ENCODE data around the gene PHAF1. TPM values are rescaled to one million over a fixed set of nuclear protein-coding genes. Genes with fewer than 3 reads are reported as not detected.
"Not testable (repeated sequence)": the region's sequence is repeated elsewhere in the genome, so short reads cannot be mapped to it uniquely, and the experiment has no call there.

Gene PHAF1
- polyA plus RNA-seq, 1 donor from 2014 or later, result 9.8 TPM

DNA sequence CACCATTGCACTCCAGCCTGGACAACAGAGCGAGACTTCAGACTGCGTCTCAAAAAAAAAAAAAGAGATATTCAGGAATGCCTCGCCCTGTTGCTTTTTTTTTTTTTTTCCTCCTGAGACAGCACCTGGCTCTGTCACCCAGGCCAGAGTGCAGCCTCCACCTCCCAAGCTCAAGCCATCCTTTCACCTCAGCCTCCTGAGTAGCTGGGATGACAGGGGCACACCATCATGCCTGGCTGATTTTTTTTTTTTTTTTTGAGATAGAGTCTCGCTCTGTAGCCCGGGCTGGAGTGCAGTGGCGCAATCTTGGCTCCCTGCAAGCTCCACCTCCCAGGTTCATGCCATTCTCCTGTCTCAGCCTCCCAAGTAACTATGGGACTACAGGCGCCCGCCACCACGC, 8.0 kb downstream of the PHAF1 start:
- Histone ChIP-seq H3K27ac (ENCODE audit: low read length) (no peak overlapping the region), H3K79me2 (replicated peaks; ENCODE audit: insufficient read depth, low read length) (peaks cover 15% of the 10 kb centered on the region), H3K9me2 (ENCODE audit: insufficient read depth, low read length) (no peaks in the 10 kb centered on the region), H2AFZ (ENCODE audit: low read depth, low read length) (no peak overlapping the region), H3K4me3 (ENCODE audit: low read length) (no peak overlapping the region), H3F3A (ENCODE audit: insufficient read depth, low read length, poor library complexity, severe bottlenecking) (no peaks in the 10 kb centered on the region), H3K36me3 (ENCODE audit: insufficient read depth, low read length) (no peaks in the 10 kb centered on the region), H3K4me2 (ENCODE audit: low read length) (no peak overlapping the region), H3K27me3 (ENCODE audit: insufficient read depth, low read depth, low read length) (no peaks in the 10 kb centered on the region), H3K9ac (ENCODE audit: low read length) (no peak overlapping the region), H3K9me3 (ENCODE audit: low read length) (no peaks in the 10 kb centered on the region), H4K20me1 (ENCODE audit: insufficient read depth) (no peaks in the 10 kb centered on the region)
- no peak for TF ChIP-seq MXI1 (conservative IDR thresholded peaks at IDR 0.05; ENCODE audit: poor library complexity, severe bottlenecking)
- TF ChIP-seq POLR2AphosphoS5 (IDR thresholded peaks at IDR 0.05), result no peak
- TF ChIP-seq SMC3 (conservative IDR thresholded peaks at IDR 0.05; ENCODE audit: poor library complexity), result no peak
- no peak for TF ChIP-seq TAF1 (IDR thresholded peaks at IDR 0.05; ENCODE audit: low read depth)
- TF ChIP-seq RAD21 (conservative IDR thresholded peaks at IDR 0.05), result no peak
- TF ChIP-seq, protein P1, sequence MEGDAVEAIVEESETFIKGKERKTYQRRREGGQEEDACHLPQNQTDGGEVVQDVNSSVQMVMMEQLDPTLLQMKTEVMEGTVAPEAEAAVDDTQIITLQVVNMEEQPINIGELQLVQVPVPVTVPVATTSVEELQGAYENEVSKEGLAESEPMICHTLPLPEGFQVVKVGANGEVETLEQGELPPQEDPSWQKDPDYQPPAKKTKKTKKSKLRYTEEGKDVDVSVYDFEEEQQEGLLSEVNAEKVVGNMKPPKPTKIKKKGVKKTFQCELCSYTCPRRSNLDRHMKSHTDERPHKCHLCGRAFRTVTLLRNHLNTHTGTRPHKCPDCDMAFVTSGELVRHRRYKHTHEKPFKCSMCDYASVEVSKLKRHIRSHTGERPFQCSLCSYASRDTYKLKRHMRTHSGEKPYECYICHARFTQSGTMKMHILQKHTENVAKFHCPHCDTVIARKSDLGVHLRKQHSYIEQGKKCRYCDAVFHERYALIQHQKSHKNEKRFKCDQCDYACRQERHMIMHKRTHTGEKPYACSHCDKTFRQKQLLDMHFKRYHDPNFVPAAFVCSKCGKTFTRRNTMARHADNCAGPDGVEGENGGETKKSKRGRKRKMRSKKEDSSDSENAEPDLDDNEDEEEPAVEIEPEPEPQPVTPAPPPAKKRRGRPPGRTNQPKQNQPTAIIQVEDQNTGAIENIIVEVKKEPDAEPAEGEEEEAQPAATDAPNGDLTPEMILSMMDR (IDR thresholded peaks at IDR 0.05; ENCODE audit: poor library complexity, severe bottlenecking), result no peak
- TF ChIP-seq, protein P2, sequence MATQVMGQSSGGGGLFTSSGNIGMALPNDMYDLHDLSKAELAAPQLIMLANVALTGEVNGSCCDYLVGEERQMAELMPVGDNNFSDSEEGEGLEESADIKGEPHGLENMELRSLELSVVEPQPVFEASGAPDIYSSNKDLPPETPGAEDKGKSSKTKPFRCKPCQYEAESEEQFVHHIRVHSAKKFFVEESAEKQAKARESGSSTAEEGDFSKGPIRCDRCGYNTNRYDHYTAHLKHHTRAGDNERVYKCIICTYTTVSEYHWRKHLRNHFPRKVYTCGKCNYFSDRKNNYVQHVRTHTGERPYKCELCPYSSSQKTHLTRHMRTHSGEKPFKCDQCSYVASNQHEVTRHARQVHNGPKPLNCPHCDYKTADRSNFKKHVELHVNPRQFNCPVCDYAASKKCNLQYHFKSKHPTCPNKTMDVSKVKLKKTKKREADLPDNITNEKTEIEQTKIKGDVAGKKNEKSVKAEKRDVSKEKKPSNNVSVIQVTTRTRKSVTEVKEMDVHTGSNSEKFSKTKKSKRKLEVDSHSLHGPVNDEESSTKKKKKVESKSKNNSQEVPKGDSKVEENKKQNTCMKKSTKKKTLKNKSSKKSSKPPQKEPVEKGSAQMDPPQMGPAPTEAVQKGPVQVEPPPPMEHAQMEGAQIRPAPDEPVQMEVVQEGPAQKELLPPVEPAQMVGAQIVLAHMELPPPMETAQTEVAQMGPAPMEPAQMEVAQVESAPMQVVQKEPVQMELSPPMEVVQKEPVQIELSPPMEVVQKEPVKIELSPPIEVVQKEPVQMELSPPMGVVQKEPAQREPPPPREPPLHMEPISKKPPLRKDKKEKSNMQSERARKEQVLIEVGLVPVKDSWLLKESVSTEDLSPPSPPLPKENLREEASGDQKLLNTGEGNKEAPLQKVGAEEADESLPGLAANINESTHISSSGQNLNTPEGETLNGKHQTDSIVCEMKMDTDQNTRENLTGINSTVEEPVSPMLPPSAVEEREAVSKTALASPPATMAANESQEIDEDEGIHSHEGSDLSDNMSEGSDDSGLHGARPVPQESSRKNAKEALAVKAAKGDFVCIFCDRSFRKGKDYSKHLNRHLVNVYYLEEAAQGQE (IDR thresholded peaks at IDR 0.05; ENCODE audit: borderline replicate concordance), result no peak
- TF ChIP-seq EZH2 (IDR thresholded peaks at IDR 0.05; ENCODE audit: borderline replicate concordance, insufficient read depth, low read length, poor library complexity, severe bottlenecking), result no peak
- TF ChIP-seq EP300 (conservative IDR thresholded peaks at IDR 0.05; ENCODE audit: poor library complexity, severe bottlenecking), result no peak

GRCh38 chr16:67120025-67120424, 10.3 kb downstream of the PHAF1 start:
- Histone ChIP-seq H3K4me3 (ENCODE audit: low read length) (no peak overlapping the region), H3K27ac (ENCODE audit: low read length) (no peak overlapping the region), H4K20me1 (ENCODE audit: insufficient read depth) (no peaks in the 10 kb centered on the region), H3K4me2 (ENCODE audit: low read length) (no peak overlapping the region), H3K36me3 (ENCODE audit: insufficient read depth, low read length) (no peaks in the 10 kb centered on the region), H3K9me3 (ENCODE audit: low read length) (no peaks in the 10 kb centered on the region), H3K79me2 (replicated peaks; ENCODE audit: insufficient read depth, low read length) (peaks cover 3% of the 10 kb centered on the region), H3K9ac (ENCODE audit: low read length) (no peak overlapping the region), H2AFZ (ENCODE audit: low read depth, low read length) (no peak overlapping the region), H3K9me2 (ENCODE audit: insufficient read depth, low read length) (no peaks in the 10 kb centered on the region), H3F3A (ENCODE audit: insufficient read depth, low read length, poor library complexity, severe bottlenecking) (no peaks in the 10 kb centered on the region), H3K27me3 (ENCODE audit: insufficient read depth, low read depth, low read length) (no peaks in the 10 kb centered on the region)
- TF ChIP-seq SMC3 (conservative IDR thresholded peaks at IDR 0.05; ENCODE audit: poor library complexity), result no peak
- TF ChIP-seq, protein P1 (IDR thresholded peaks at IDR 0.05; ENCODE audit: poor library complexity, severe bottlenecking), result no peak
- TF ChIP-seq TAF1 (IDR thresholded peaks at IDR 0.05; ENCODE audit: low read depth), result no peak
- no peak for TF ChIP-seq EZH2 (IDR thresholded peaks at IDR 0.05; ENCODE audit: borderline replicate concordance, insufficient read depth, low read length, poor library complexity, severe bottlenecking)
- no peak for TF ChIP-seq EP300 (conservative IDR thresholded peaks at IDR 0.05; ENCODE audit: poor library complexity, severe bottlenecking)
- TF ChIP-seq, protein P2 (IDR thresholded peaks at IDR 0.05; ENCODE audit: borderline replicate concordance), result no peak
- TF ChIP-seq RAD21 (conservative IDR thresholded peaks at IDR 0.05), result no peak
- TF ChIP-seq MXI1 (conservative IDR thresholded peaks at IDR 0.05; ENCODE audit: poor library complexity, severe bottlenecking), result no peak
- TF ChIP-seq POLR2AphosphoS5 (IDR thresholded peaks at IDR 0.05), result no peak

DNA sequence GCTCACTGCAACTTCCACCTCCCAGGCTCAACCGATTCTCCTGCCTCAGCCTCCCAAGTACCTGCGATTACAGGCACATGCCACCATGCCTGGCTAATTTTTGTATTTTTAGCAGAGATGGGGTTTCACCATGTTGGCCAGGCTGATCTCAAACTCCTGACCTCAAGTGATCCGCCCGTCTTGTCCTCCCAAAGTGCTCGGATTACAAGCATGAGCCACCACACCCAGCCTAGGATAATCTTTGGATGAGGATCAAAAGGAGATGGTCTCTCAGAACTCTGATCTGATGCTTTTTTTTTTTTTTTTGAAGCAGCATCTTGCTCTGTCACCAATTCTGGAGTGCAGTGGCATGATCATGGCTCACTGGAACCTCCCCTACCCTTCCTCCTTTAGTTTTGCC, 13.1 kb downstream of the PHAF1 start:
- not testable (repeated sequence) for H3K9ac ChIP-seq (ENCODE audit: low read length); H4K20me1 ChIP-seq (ENCODE audit: insufficient read depth); H3K27me3 ChIP-seq (ENCODE audit: insufficient read depth, low read depth, low read length); H3K27ac ChIP-seq (ENCODE audit: low read length); H3K4me2 ChIP-seq (ENCODE audit: low read length); H3K9me2 ChIP-seq (ENCODE audit: insufficient read depth, low read length); H3K4me3 ChIP-seq (ENCODE audit: low read length); H2AFZ ChIP-seq (ENCODE audit: low read depth, low read length); H3F3A ChIP-seq (ENCODE audit: insufficient read depth, low read length, poor library complexity, severe bottlenecking); H3K9me3 ChIP-seq (ENCODE audit: low read length); H3K36me3 ChIP-seq (ENCODE audit: insufficient read depth, low read length); H3K79me2 ChIP-seq (replicated peaks; ENCODE audit: insufficient read depth, low read length)

All from neural cell (in vitro differentiated cells).